ENCODE results near the gene TSEN2. TPM values are rescaled to one million over a fixed set of nuclear protein-coding genes. Genes with fewer than 3 reads are reported as not detected.

TSEN2 gene
- total and polyA plus RNA-seq, 9 of the 15 experiments (the other 6 are each of a cell fraction or from before 2014, with no cell fraction given): 38.5 to 76.3 (median 46.6) TPM

GRCh38 chr3:12484198-12484982, at the start of gene TSEN2 (continued):
- TF ChIP-seq RFX1 (IDR thresholded peaks at IDR 0.05) (peak; percentile 98), USF1 (CRISPR knock-in tag; IDR thresholded peaks at IDR 0.05) (peak; percentile 91), ZBTB5 (IDR thresholded peaks at IDR 0.05) (no peak), HDAC2 (IDR thresholded peaks at IDR 0.05) (peak; percentile 91), SMAD4 (CRISPR knock-in tag; conservative IDR thresholded peaks at IDR 0.05) (0 out of 2 replicates have a peak, but pooled peaks have one; percentile 12), ETS1 (conservative IDR thresholded peaks at IDR 0.05; ENCODE audit: control insufficient read depth, low read depth, low read length) (peak; percentile 78; the same call in 1 of the 2 replicates), CBX8 (IDR thresholded peaks at IDR 0.05; ENCODE audit: borderline replicate concordance, extremely low read depth, low read depth, low read length, poor library complexity, severe bottlenecking) (no peak), ZC3H4 (CRISPR knock-in tag; IDR thresholded peaks at IDR 0.05; ENCODE audit: borderline replicate concordance) (no peak), ZNF764 (CRISPR knock-in tag; IDR thresholded peaks at IDR 0.05; ENCODE audit: low read depth) (no peak), NBN (IDR thresholded peaks at IDR 0.05; ENCODE audit: low read depth) (no peak), ZFP91 (CRISPR knock-in tag; IDR thresholded peaks at IDR 0.05) (0 out of 2 replicates have a peak, but pooled peaks have one; percentile 8), ZNF696 (CRISPR knock-in tag; conservative IDR thresholded peaks at IDR 0.05) (no peak), SIN3B (IDR thresholded peaks at IDR 0.05; ENCODE audit: low read depth) (no peak), YY1 (IDR thresholded peaks at IDR 0.05; ENCODE audit: borderline replicate concordance in 1 of 3, control insufficient read depth in 1 of 3, extremely low read depth in 1 of 3, insufficient read depth in 3 of 3, insufficient read length in 1 of 3, insufficient replicate concordance in 2 of 3, low read depth in 1 of 3, low read length in 2 of 3) (peak in 2 of 3 experiments; percentile 20 to 26), ZNF263 (CRISPR knock-in tag; IDR thresholded peaks at IDR 0.05; ENCODE audit: borderline replicate concordance) (peak; percentile 65; the same call in 1 of the 2 replicates), PCBP1 (IDR thresholded peaks at IDR 0.05; ENCODE audit: low read depth, low read length, poor library complexity, severe bottlenecking) (peak; percentile 44), E4F1 (CRISPR knock-in tag; IDR thresholded peaks at IDR 0.05; ENCODE audit: borderline replicate concordance) (peak; percentile 99)

All from K562 (cell line).